Endodermal cell (in vitro differentiated cells): Measurements from ENCODE around the gene GPBP1. TPM values are rescaled to one million over a fixed set of nuclear protein-coding genes. Genes with fewer than 3 reads are reported as not detected.

Experiments
- DNase-seq: peaks from one replicate; pipeline ENCODE4 v3.0.0-alpha.2; 2017
- H3K27ac ChIP-seq: 2 replicates; pipeline ENCODE4 v1.5.1; 2013; ENCODE audit warnings: mild to moderate bottlenecking, low read depth, low read length, moderate library complexity
- H3K27me3 ChIP-seq: 2 replicates; pipeline ENCODE4 v1.6.1; 2013; ENCODE audit warnings: mild to moderate bottlenecking, low read length, moderate library complexity; ENCODE audit not compliant: insufficient read depth, control insufficient read depth, poor library complexity, severe bottlenecking
- H3K36me3 ChIP-seq: 2 replicates; pipeline ENCODE4 v1.7.0; 2013; ENCODE audit warnings: mild to moderate bottlenecking, low read length, moderate library complexity; ENCODE audit not compliant: control insufficient read depth, insufficient read depth
- H3K4me1 ChIP-seq: one replicate; pipeline ENCODE4 v1.7.0; 2013; ENCODE audit warnings: low read length; ENCODE audit not compliant: control insufficient read depth, insufficient read depth
- H3K4me3 ChIP-seq: 2 replicates; pipeline ENCODE4 v1.5.1; 2013; ENCODE audit warnings: mild to moderate bottlenecking, low read length, moderate library complexity
- H3K9ac ChIP-seq: 2 replicates; pipeline ENCODE4 v1.6.1; 2013; ENCODE audit warnings: mild to moderate bottlenecking, low read length, moderate library complexity; ENCODE audit not compliant: poor library complexity, severe bottlenecking; ENCODE audit errors: extremely low read depth
- H3K9me3 ChIP-seq: 2 replicates; pipeline ENCODE4 v1.6.1; 2013; ENCODE audit warnings: mild to moderate bottlenecking, low read length, moderate library complexity; ENCODE audit not compliant: control insufficient read depth
- H3K27ac Mint-ChIP-seq: 2 replicates; pipeline ENCODE4 v1.8.0; 2020; ENCODE audit warnings: mixed read lengths
- H3K27me3 Mint-ChIP-seq: 2 replicates; pipeline ENCODE4 v1.8.0; 2021; ENCODE audit warnings: mild to moderate bottlenecking, mixed read lengths; ENCODE audit not compliant: insufficient read depth
- H3K36me3 Mint-ChIP-seq: 2 replicates; pipeline ENCODE4 v1.8.0; 2020; ENCODE audit warnings: low read depth, mixed read lengths
- H3K4me1 Mint-ChIP-seq: 2 replicates; pipeline ENCODE4 v1.8.0; 2020; ENCODE audit warnings: mixed read lengths
- H3K4me3 Mint-ChIP-seq: 2 replicates; pipeline ENCODE4 v1.8.0; 2020; ENCODE audit warnings: mild to moderate bottlenecking, moderate library complexity, mixed read lengths
- H3K9me3 Mint-ChIP-seq: 2 replicates; pipeline ENCODE4 v1.8.0; 2020; ENCODE audit warnings: mild to moderate bottlenecking, mixed read lengths
- CTCF ChIP-seq: fragments of 200-600 bp; sonication (generic); conservative IDR thresholded peaks from 2 replicates; pipeline ENCODE4 v1.5.0; 2021; ENCODE audit warnings: antibody characterized with exemption, mild to moderate bottlenecking
- WGBS, 2 experiments: methylation state at CpG; one replicate each; pipeline versions ENCODE4 v1.1.5 to v1.1.7; 2013; ENCODE audit warnings: missing lambda C conversion rate in 2 of 2, mixed read lengths in 1 of 2; ENCODE audit not compliant: insufficient coverage in 1 of 2, insufficient read length in 1 of 2; 5-methylcytosine and 5-hydroxymethylcytosine counted together
- total RNA-seq, 2 donors: library from RNA; stranded (reverse); fragmentation: NEBNext Ultra II Directional in 1 of 2; extraction: Animal tissue kit (Norgen Biotek cat#: 25700) in 1 of 2; gene quantifications; 2 replicates in 1 of 2; 3 replicates in 1 of 2; pipeline ENCODE4 v1.2.1, GENCODE V29; 2021

GPBP1 gene
- total RNA-seq, 2 donors from 2014 or later = 109 to 124 TPM

- Histone ChIP-seq H3K27me3 (no peaks in the 10 kb centered on the region), H3K4me1 (no peaks in the 10 kb centered on the region), H3K36me3 (no peaks in the 10 kb centered on the region), H3K4me3 (no peak overlapping the region), H3K9me3 (peaks cover 19% of the 10 kb centered on the region), H3K9ac (no peak overlapping the region), H3K27ac (no peak overlapping the region)
- no peak for TF ChIP-seq CTCF
- no peak for DNase-seq
- Mint-ChIP-seq H3K27me3 (no peaks in the 10 kb centered on the region), H3K36me3 (no peaks in the 10 kb centered on the region), H3K27ac (no peak overlapping the region), H3K9me3 (peaks cover 20% of the 10 kb centered on the region), H3K4me3 (no peak overlapping the region), H3K4me1 (peaks cover 11% of the 10 kb centered on the region)
These were observed 128.8 kb downstream of the GPBP1 start for GRCh38 chr5:57302643-57303042.

DNA sequence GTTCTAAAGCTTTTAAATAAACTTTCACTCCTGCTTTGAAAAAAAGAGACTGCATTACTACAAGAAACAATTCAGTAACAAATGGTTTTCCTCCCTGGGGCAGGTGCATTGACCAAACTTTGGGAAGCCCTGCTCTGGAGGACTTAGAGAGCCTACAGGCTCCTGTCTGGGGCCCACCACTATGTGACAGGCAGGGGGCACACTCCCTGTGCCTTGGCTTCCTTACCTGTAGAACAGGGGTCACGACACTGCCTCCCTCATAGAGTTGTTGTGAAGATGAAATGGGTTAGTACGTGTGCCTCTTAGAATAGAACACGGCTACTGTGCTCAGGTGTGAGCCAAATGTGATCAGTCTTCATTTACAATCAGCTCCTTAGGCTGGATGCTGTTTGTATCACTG, 130.1 kb downstream of the GPBP1 start:
- Histone ChIP-seq H3K4me1 (no peaks in the 10 kb centered on the region), H3K27me3 (no peaks in the 10 kb centered on the region), H3K4me3 (no peak overlapping the region), H3K36me3 (no peaks in the 10 kb centered on the region), H3K9me3 (peaks cover 31% of the 10 kb centered on the region), H3K9ac (no peak overlapping the region), H3K27ac (no peak overlapping the region)
- WGBS, 2 experiments = 85 to 87% methylated on average over 3 of the region's 3 CpGs
- Mint-ChIP-seq H3K4me3 (no peak overlapping the region), H3K27ac (no peak overlapping the region), H3K36me3 (no peaks in the 10 kb centered on the region), H3K9me3 (peaks cover 33% of the 10 kb centered on the region), H3K4me1 (peaks cover 7% of the 10 kb centered on the region), H3K27me3 (no peaks in the 10 kb centered on the region)
- TF ChIP-seq CTCF = peak; percentile 77
- DNase-seq = peak; percentile 74

- Histone ChIP-seq H3K9me3 (peaks cover 37% of the 10 kb centered on the region), H3K27ac (no peak overlapping the region), H3K36me3 (no peaks in the 10 kb centered on the region), H3K9ac (no peak overlapping the region), H3K27me3 (no peaks in the 10 kb centered on the region), H3K4me3 (no peak overlapping the region), H3K4me1 (no peaks in the 10 kb centered on the region)
- H3K4me3 Mint-ChIP-seq = no peak overlapping the region
- H3K27me3 Mint-ChIP-seq = no peaks in the 10 kb centered on the region
- no peaks in the 10 kb centered on the region for H3K36me3 Mint-ChIP-seq
- no peak overlapping the region for H3K27ac Mint-ChIP-seq
- WGBS, 2 experiments = 92 to 100% methylated on average over 1 to 2 of the region's 2 CpGs
- H3K9me3 Mint-ChIP-seq = peaks cover 40% of the 10 kb centered on the region
- no peak for TF ChIP-seq CTCF
- DNase-seq = no peak
- H3K4me1 Mint-ChIP-seq = peaks cover 7% of the 10 kb centered on the region
These were observed 131.1 kb downstream of the GPBP1 start for GRCh38 chr5:57304931-57305330.
